ENCODE measurements around the gene STYXL1.

STYXL1 gene

GRCh38 chr7:75983471-75984129 lies 64.2 kb downstream of the STYXL1 start:
- H3K4me3 ChIP-seq (replicated peaks; ENCODE audit: low read depth, low read length) = no peak overlapping the region
- TF ChIP-seq CTCF (IDR thresholded peaks at IDR 0.05; ENCODE audit: low read depth, low read length, missing control alignments) = no peak
- DNase-seq (ENCODE audit: extremely low read depth, low read depth) = no peak

- no peak overlapping the region for H3K4me3 ChIP-seq (replicated peaks; ENCODE audit: low read depth, low read length)
- no peak for DNase-seq (ENCODE audit: extremely low read depth, low read depth)
- no peak for TF ChIP-seq CTCF (IDR thresholded peaks at IDR 0.05; ENCODE audit: low read depth, low read length, missing control alignments)
These were observed 65.3 kb downstream of the STYXL1 start for GRCh38 chr7:75982306-75983064.

- DNase-seq (ENCODE audit: extremely low read depth, low read depth) = no peak
- no peak for TF ChIP-seq CTCF (IDR thresholded peaks at IDR 0.05; ENCODE audit: low read depth, low read length, missing control alignments)
- H3K4me3 ChIP-seq (replicated peaks; ENCODE audit: low read depth, low read length) = no peak overlapping the region
These were observed 66.1 kb downstream of the STYXL1 start for GRCh38 chr7:75981453-75982305.

- no peak overlapping the region for H3K4me3 ChIP-seq (replicated peaks; ENCODE audit: low read depth, low read length)
- DNase-seq (ENCODE audit: extremely low read depth, low read depth) = no peak
- no peak for TF ChIP-seq CTCF (IDR thresholded peaks at IDR 0.05; ENCODE audit: low read depth, low read length, missing control alignments)
These were observed 66.7 kb downstream of the STYXL1 start for GRCh38 chr7:75981203-75981452.

GRCh38 chr7:75980430-75981202 lies 67.2 kb downstream of the STYXL1 start:
- H3K4me3 ChIP-seq (replicated peaks; ENCODE audit: low read depth, low read length) = no peak overlapping the region
- DNase-seq (ENCODE audit: extremely low read depth, low read depth) = no peak
- TF ChIP-seq CTCF (IDR thresholded peaks at IDR 0.05; ENCODE audit: low read depth, low read length, missing control alignments) = no peak

GRCh38 chr7:75979759-75980429 lies 67.9 kb downstream of the STYXL1 start:
- DNase-seq (ENCODE audit: extremely low read depth, low read depth) = no peak
- H3K4me3 ChIP-seq (replicated peaks; ENCODE audit: low read depth, low read length) = no peak overlapping the region

More at GRCh38 chr7:75979759-75980429, 67.9 kb downstream of the STYXL1 start:
- TF ChIP-seq CTCF (IDR thresholded peaks at IDR 0.05; ENCODE audit: low read depth, low read length, missing control alignments) = no peak
